ENCODE results near the gene SH2D1A. TPM values are rescaled to one million over a fixed set of nuclear protein-coding genes. Genes with fewer than 3 reads are reported as not detected.

Gene SH2D1A
- polyA plus RNA-seq, 1 of the 3 experiments (the other 2 are of a cell fraction), result not detected

DNA sequence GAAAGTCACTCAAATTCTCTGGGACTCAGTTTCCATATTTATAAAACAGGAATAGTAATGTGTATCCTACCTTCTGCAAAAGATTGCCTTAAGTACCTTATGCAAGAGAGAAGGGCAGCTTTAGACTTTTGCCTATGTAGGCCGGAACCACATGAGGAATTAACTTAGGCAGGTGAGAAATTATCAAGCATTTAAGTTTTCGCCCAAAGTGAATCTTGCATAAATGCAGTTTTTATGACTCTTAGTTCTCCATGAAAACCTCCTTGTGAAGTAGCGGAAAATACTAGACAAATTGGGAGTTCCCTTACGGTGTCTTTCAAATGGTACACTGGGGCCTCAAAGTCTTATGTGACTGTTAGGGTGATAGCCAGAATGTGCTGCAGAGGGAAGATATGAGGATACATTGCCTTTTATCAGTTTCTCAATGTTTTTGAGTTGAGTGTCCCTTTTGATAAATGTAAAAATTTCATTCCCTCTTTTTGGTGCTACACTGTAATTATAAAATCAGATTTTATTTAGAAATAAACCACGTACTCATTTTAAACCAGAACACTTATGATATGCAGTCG lies 2.6 kb downstream of the SH2D1A start:
- no peaks in the 10 kb centered on the region for H3K79me2 ChIP-seq (ENCODE audit: insufficient read depth)
- H3K4me2 ChIP-seq, result no peak overlapping the region
- H4K20me1 ChIP-seq (ENCODE audit: insufficient read depth), result no peaks in the 10 kb centered on the region
- H3K9me2 ChIP-seq, result no peaks in the 10 kb centered on the region
- H2AFZ ChIP-seq (ENCODE audit: low read depth), result no peak overlapping the region
- DNase-seq, result no peak
- CTCF ChIA-PET, result no interaction called here
- TF ChIP-seq SIN3A (IDR thresholded peaks at IDR 0.05; ENCODE audit: borderline replicate concordance, low read depth, low read length) (no peak), MEF2A (IDR thresholded peaks at IDR 0.05; ENCODE audit: borderline replicate concordance, low read depth) (no peak), RXRA (IDR thresholded peaks at IDR 0.05; ENCODE audit: borderline replicate concordance, low read depth) (no peak), EP300 (IDR thresholded peaks at IDR 0.05; ENCODE audit: borderline replicate concordance in 1 of 2, low read depth in 1 of 2, low read length in 1 of 2) (no peak), RFX5 (IDR thresholded peaks at IDR 0.05; ENCODE audit: low read length) (no peak), FOSL2 (IDR thresholded peaks at IDR 0.05; ENCODE audit: borderline replicate concordance, low read depth) (no peak), CHD2 (IDR thresholded peaks at IDR 0.05; ENCODE audit: low read length, partially characterized antibody) (no peak)
- no peaks in the 10 kb centered on the region for H3K4me1 ChIP-seq (ENCODE audit: control insufficient read depth in 1 of 2, insufficient read depth in 2 of 2, low read depth in 1 of 2, low read length in 1 of 2)
- H3K27ac ChIP-seq (ENCODE audit: low read depth in 2 of 2, low read length in 1 of 2), result no peak overlapping the region
- H3F3A ChIP-seq (replicated peaks; ENCODE audit: insufficient read depth), result no peaks in the 10 kb centered on the region
- 64% methylated on average over 6 of the region's 6 CpGs for WGBS (ENCODE audit: low lambda C conversion rate)
- POLR2A ChIA-PET, result no interaction called here
- no peak overlapping the region for H3K4me3 ChIP-seq (ENCODE audit: low read depth in 2 of 2, low read length in 1 of 2)
- no peaks in the 10 kb centered on the region for H3K9me3 ChIP-seq
- no peak overlapping the region for H3K9ac ChIP-seq
- no peaks in the 10 kb centered on the region for H3K27me3 ChIP-seq (ENCODE audit: insufficient read depth)
- no peaks in the 10 kb centered on the region for H3K36me3 ChIP-seq (replicated peaks in 1 of 2; ENCODE audit: control insufficient read depth in 1 of 2, insufficient read depth in 2 of 2, low read length in 1 of 2)

DNA sequence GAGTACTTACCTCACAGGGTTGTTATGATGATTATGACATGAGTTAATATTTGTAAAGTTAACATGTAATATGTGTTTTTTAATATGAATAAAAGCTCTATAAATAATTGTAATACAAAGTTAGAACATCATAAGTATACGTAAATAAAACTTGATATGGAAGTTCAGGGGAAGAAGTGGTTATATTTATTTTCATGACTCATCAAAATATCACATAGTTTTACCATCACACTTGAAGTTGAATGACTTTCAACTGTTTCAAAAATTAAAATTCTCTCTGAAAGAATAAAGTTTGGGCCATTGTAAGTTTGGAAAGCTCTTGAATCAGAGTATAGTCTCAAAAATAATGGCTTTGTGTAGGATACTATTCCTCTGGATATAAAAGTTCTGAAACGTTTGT lies 8.3 kb downstream of the SH2D1A start:
- WGBS (ENCODE audit: low lambda C conversion rate), result 29% methylated on average over 2 of the region's 2 CpGs
- no peaks in the 10 kb centered on the region for H3K36me3 ChIP-seq (replicated peaks in 1 of 2; ENCODE audit: control insufficient read depth in 1 of 2, insufficient read depth in 2 of 2, low read length in 1 of 2)
- no peaks in the 10 kb centered on the region for H3F3A ChIP-seq (replicated peaks; ENCODE audit: insufficient read depth)
- H3K9me3 ChIP-seq, result no peaks in the 10 kb centered on the region
- TF ChIP-seq RCOR1 (IDR thresholded peaks at IDR 0.05; ENCODE audit: low read length) (no peak), JUND (IDR thresholded peaks at IDR 0.05) (no peak), MEF2A (IDR thresholded peaks at IDR 0.05; ENCODE audit: borderline replicate concordance, low read depth) (no peak), RAD21 (IDR thresholded peaks at IDR 0.05; ENCODE audit: low read length) (no peak), ELF1 (IDR thresholded peaks at IDR 0.05) (no peak), FOXM1 (IDR thresholded peaks at IDR 0.05; ENCODE audit: low read depth) (no peak), RXRA (IDR thresholded peaks at IDR 0.05; ENCODE audit: borderline replicate concordance, low read depth) (no peak), YY1 (IDR thresholded peaks at IDR 0.05; ENCODE audit: low read depth) (no peak)
- TF ChIP-seq, protein P1, sequence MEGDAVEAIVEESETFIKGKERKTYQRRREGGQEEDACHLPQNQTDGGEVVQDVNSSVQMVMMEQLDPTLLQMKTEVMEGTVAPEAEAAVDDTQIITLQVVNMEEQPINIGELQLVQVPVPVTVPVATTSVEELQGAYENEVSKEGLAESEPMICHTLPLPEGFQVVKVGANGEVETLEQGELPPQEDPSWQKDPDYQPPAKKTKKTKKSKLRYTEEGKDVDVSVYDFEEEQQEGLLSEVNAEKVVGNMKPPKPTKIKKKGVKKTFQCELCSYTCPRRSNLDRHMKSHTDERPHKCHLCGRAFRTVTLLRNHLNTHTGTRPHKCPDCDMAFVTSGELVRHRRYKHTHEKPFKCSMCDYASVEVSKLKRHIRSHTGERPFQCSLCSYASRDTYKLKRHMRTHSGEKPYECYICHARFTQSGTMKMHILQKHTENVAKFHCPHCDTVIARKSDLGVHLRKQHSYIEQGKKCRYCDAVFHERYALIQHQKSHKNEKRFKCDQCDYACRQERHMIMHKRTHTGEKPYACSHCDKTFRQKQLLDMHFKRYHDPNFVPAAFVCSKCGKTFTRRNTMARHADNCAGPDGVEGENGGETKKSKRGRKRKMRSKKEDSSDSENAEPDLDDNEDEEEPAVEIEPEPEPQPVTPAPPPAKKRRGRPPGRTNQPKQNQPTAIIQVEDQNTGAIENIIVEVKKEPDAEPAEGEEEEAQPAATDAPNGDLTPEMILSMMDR (IDR thresholded peaks at IDR 0.05), result no peak
- H3K4me2 ChIP-seq, result no peak overlapping the region
- H2AFZ ChIP-seq (ENCODE audit: low read depth), result no peak overlapping the region
- no peaks in the 10 kb centered on the region for H3K9me2 ChIP-seq
- H3K79me2 ChIP-seq (ENCODE audit: insufficient read depth), result no peaks in the 10 kb centered on the region
- H3K27me3 ChIP-seq (ENCODE audit: insufficient read depth), result no peaks in the 10 kb centered on the region
- no peak overlapping the region for H3K27ac ChIP-seq (ENCODE audit: low read depth in 2 of 2, low read length in 1 of 2)
- ChIA-PET CTCF (no interaction called here), POLR2A (no interaction called here)
- no peaks in the 10 kb centered on the region for H4K20me1 ChIP-seq (ENCODE audit: insufficient read depth)
- no peak for DNase-seq
- no peaks in the 10 kb centered on the region for H3K4me1 ChIP-seq (ENCODE audit: control insufficient read depth in 1 of 2, insufficient read depth in 2 of 2, low read depth in 1 of 2, low read length in 1 of 2)
- H3K9ac ChIP-seq, result no peak overlapping the region
- no peak overlapping the region for H3K4me3 ChIP-seq (ENCODE audit: low read depth in 2 of 2, low read length in 1 of 2)
